ENCODE results near the gene CABYR.

- TF ChIP-seq SUZ12 (IDR thresholded peaks at IDR 0.05; ENCODE audit: extremely low read depth, insufficient read depth, insufficient read length) (no peak), ZNF274 (IDR thresholded peaks at IDR 0.05; ENCODE audit: low read depth, low read length) (no peak), YY1 (IDR thresholded peaks at IDR 0.05; ENCODE audit: insufficient read depth, insufficient read length) (no peak)
These were observed 69.6 kb downstream of the CABYR start for GRCh38 chr18:24208270-24209035.

Data from NT2/D1 (cell line).